GM11168 (cell line): ENCODE data around the gene ANKRD44.

Experiments
- in situ Hi-C: fragments of 300-500 bp; cut with MboI; formaldehyde crosslinking; loops from one replicate; pipeline ENCODE4 v1.12.0; 2022; ENCODE audit warnings: low sequenced_read_pairs; ENCODE audit not compliant: unreplicated experiment

ANKRD44 gene

GRCh38 chr2:197191177-197191939 lies 119.2 kb downstream of the ANKRD44 start:
- in situ Hi-C loops: loop anchor here (5.0 kb wide), 1 partner anchor 121 kb away; the partner anchor contains the start of gene ANKRD44

- in situ Hi-C loops: loop anchor here (5.0 kb wide), 1 partner anchor 122 kb away; the partner anchor contains the start of gene ANKRD44
Observed at GRCh38 chr2:197190100-197190432, 120.5 kb downstream of the ANKRD44 start.

DNA sequence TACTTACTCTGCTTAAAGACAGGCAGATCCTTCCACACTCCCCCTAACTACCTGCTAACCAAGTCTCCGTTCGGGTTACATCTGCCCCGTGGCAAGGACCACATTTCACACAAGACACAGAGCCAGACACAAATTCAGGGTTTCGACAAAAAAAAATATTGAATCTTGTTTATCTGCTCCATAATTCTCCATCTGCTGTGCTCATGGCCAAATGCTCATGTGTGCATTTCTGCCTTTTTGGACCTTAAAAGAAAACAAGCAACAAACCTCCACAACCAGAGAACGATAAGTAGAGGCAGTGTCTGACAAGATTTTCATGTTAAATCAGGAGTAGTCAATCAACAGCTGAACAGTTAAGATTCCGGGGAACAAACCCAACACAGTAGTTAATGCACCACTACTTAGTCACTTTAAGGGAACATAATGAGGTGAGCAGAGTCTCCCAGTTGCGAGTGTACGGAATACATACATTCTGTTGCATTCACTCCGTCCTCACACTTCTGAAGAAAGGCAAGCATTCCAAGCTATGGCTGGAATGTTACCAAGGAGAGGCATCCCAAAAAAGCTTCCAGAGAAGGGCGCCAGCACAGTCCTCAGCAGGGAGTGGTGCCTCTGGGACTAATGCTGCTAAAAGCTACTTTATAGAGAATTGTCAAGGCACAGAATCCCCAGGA lies 121.0 kb downstream of the ANKRD44 start:
- in situ Hi-C loops: loop anchor here (5.0 kb wide), 1 partner anchor 123 kb away; the partner anchor contains the start of gene ANKRD44

DNA sequence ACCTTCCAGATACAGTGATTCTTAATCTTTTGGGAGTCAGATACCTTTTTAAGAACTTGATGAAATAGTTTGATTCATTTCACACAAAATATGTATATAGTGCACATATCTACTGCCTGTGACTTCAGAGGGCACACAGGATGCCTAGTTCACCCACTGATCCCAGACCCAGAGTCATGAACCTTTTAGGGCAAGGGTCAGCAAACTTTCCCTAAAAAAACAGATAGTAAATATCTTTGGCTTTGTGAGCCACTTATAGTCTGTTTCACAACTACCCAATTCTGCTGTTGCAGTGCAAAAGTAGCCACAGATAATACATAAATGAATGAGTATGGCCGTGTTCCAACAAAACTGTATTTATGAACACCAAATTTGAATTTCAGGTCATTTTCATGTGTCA lies 124.9 kb downstream of the ANKRD44 start:
- in situ Hi-C loops: no loop called here

DNA sequence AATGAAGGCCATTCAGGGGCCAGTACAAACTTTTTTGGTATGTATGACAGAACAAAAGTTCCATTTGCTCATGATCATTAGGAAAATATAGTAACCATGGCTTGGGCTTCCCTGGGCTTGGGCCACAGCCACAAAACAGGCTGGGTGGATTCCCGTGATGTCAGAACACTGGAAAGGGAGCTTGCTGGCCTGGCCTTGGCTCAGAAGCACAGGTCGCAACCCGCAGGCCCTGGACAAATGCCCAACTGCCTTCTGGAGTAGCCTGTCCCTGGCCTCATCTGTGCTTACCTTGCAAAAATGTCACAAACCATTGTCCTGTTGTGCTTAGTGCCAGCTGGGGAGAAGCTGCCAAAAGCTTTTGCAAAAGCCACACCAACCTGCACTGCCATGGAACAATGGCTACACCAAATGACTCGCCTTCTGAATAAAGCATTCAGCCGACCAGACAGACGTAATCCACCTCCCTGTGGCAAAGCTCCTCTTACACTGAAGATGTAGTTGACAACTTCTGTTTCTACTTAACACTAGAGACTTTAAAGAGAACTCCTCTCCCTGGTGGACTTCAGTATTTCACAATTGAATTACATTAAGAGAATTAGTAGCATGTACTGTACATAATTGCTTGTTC lies 125.5 kb downstream of the ANKRD44 start:
- in situ Hi-C loops: no loop called here

GRCh38 chr2:197183355-197183754 lies 127.2 kb downstream of the ANKRD44 start:
- in situ Hi-C loops: no loop called here

DNA sequence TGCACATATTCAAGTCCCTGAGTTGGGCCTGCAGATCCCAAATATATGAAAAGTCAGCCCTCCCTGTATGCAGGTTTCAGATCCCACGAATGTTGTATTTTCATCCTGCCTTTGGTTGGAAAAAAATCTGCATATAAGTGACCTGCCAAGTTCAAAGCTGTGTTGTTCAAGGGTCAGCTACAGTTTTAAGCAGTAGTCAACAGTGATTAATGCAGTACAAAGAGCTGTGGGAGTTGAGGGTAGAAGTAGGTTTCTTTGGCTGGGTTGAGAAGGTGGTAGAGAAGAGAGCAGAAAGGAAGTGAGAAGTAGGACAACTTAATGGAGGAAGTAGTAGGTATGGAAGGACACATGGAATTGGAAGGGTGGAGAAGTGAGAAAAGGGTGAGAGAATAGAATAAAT lies 127.9 kb downstream of the ANKRD44 start:
- in situ Hi-C loops: no loop called here

- in situ Hi-C loops: no loop called here
Observed at GRCh38 chr2:197181491-197181890, 129.1 kb downstream of the ANKRD44 start.

DNA sequence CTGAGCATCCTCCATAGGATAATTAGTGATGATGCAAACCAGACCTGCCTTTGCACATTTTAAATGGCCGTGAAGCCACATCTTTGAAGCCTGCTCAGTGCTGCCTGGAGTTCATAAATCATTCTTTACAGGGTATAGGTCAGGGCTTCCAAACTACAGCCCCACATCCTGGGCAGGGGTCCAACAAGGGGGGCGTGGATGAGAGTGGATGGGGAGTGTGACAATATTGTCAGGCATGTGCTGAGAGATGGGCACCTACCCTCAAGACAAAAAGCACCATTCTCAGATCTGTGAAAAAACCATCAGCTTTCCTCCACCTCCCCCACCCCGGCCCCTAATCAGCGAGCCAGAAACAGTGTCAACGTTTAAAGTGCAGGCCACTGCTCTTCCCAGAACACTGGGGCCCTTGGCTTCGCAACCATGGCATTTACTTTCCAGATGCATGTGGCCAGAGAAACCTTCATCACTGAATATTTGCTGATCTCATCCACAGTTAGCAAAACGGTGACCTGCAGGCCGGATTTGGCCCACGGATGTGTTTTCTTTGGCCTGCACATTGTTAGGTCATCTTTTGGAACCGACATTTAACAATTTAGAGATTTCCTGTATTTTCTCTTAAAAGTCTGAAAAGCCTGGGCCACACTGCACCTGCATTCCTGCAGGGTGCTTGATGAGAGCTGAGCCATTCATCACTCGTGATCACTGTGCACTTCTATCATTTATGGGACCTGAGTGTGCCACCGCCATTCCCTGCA lies 130.7 kb downstream of the ANKRD44 start:
- in situ Hi-C loops: no loop called here

DNA sequence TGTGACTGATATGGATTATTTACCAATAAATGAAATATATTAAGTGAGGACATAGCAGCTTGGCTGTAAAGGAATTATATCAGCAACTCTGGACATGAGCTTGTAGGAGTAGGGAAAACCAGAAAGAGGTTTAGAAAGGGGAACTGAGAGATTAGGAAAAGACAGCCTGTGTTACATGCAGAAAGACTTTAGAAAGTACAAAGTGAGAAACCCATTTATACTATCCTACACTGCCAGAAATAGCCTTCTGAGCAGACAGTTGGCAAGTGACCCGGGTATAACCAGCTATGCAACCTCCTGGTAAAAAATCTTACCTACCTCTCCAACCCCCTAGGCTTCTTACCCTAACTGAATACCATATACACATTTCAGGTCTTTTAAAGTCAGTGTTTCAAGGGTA lies 134.1 kb downstream of the ANKRD44 start:
- in situ Hi-C loops: no loop called here

GRCh38 chr2:197174539-197175094 lies 136.0 kb downstream of the ANKRD44 start:
- in situ Hi-C loops: no loop called here

DNA sequence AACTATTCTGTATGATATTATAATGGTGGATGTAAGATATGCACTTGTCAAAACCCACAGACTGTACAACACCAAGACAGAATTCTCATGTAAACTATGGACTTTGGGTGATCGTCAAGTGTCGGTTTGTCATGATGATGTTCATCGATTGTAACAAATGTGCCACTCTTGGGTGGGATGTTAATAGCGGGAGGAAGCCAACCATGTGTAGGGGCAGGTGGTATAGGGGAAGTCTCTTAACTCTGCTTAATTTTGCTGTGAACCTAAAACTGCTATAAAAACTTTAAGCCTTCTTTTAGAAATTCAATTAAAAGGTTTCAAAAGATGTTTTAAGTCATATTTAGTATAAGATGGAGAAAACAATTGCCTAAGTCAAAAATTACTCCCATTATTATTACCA lies 139.0 kb downstream of the ANKRD44 start:
- in situ Hi-C loops: no loop called here

GRCh38 chr2:197170208-197170607 lies 140.4 kb downstream of the ANKRD44 start:
- in situ Hi-C loops: no loop called here

GRCh38 chr2:197168705-197169104 lies 141.9 kb downstream of the ANKRD44 start:
- in situ Hi-C loops: loop anchor here (10.0 kb wide), 1 partner anchor 54 kb away; no protein-coding TSS in a partner anchor

GRCh38 chr2:197167608-197168314 lies 142.8 kb downstream of the ANKRD44 start:
- in situ Hi-C loops: loop anchor here (10.0 kb wide), 1 partner anchor 53 kb away; no protein-coding TSS in a partner anchor

GRCh38 chr2:197165020-197165419 lies 145.6 kb downstream of the ANKRD44 start:
- in situ Hi-C loops: loop anchor here (10.0 kb wide), 1 partner anchor 50 kb away; no protein-coding TSS in a partner anchor

DNA sequence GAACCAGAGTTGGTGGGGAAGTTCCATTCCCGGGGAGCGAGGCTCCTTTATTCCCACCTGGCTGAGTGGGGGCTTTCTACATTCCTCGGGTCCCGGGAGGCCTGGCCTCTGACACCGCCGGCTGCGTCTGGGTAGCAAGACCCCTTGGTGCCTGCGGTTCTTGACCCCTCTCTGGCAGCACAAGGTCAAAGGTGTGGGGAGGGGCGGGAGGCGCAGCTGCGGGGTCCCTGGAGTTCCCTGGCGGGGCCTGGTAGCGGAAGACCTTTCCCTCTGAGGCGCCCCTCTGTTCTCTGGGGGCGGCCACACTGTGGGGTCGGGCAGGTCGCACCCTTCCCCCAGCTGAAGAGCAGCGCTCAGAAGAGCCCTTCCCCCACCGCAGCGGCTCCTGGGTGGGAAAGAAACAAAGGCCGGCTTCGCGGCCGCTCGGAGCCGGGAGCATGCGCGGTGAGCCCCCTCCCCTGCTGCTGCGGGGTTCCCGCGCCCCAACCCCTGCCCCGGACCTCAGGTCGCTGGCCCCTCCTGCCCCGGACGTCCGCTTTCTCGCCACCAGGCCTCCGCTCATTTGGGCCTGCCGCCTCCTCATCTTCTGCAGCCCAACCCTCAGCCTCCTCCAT lies 146.3 kb downstream of the ANKRD44 start:
- in situ Hi-C loops: loop anchor here (10.0 kb wide), 1 partner anchor 49 kb away; no protein-coding TSS in a partner anchor

DNA sequence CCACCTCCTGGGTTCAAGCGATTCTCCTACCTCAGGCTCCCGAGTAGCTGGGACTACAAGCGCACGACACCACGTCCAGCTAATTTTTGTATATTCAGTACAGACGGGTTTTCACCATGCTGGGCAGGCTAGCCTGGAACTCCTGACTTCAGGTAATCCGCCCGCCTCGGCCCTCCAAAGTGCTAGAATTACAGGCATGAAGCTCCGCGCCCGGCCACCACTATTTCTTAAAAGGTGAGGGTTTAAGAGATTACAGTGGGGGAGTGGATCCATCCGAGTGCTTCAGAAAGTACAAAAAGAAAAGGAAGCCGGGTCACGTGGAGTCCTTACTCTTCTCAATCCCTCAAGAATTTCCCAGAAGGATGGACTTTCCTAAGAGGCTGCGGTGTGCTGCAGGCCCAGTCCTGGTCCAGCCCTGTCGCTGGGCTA lies 146.9 kb downstream of the ANKRD44 start:
- in situ Hi-C loops: loop anchor here (10.0 kb wide), 1 partner anchor 49 kb away; no protein-coding TSS in a partner anchor

- in situ Hi-C loops: loop anchor here (10.0 kb wide), 1 partner anchor 47 kb away; no protein-coding TSS in a partner anchor
Observed at GRCh38 chr2:197161774-197162173, 148.8 kb downstream of the ANKRD44 start.
